HL-60 (cell line): Measurements from ENCODE around the gene E4F1.

Source experiments
- DNase-seq, 2 experiments: peaks; one replicate each; pipeline ENCODE4 v3.0.0-alpha.2; 2010 to 2020; ENCODE audit warnings: low read depth in 1 of 2, low spot score in 1 of 2
- H3K27ac ChIP-seq: fragments of 250-450 bp; sonication (Bioruptor Pico); replicated peaks from 2 replicates; pipeline ENCODE4 v1.5.1; 2020; ENCODE audit warnings: mild to moderate bottlenecking, moderate library complexity
- H3K27me3 ChIP-seq: fragments of 250-450 bp; sonication (Bioruptor Pico); 2 replicates; pipeline ENCODE4 v1.5.1; 2021; ENCODE audit warnings: mild to moderate bottlenecking, moderate library complexity; ENCODE audit not compliant: insufficient read depth, poor library complexity, severe bottlenecking
- H3K4me3 ChIP-seq: replicated peaks from 2 replicates; pipeline ENCODE4 v1.5.1; 2011; ENCODE audit warnings: mild to moderate bottlenecking, control low read depth, low read length; ENCODE audit not compliant: insufficient read depth
- GABPA ChIP-seq: IDR thresholded peaks from 2 replicates; pipeline ENCODE4 v1.6.1; 2012; ENCODE audit warnings: low read depth
- POLR2AphosphoS5 ChIP-seq: IDR thresholded peaks from 2 replicates; pipeline ENCODE4 v1.6.1; 2012; ENCODE audit warnings: low read depth
- SPI1 ChIP-seq: IDR thresholded peaks from 2 replicates; pipeline ENCODE4 v1.6.1; 2012; ENCODE audit warnings: low read depth, mild to moderate bottlenecking, borderline replicate concordance
- TF ChIP-seq, protein P1 (sequence below): IDR thresholded peaks from one replicate; pipeline ENCODE4 v1.5.1; 2011; ENCODE audit warnings: low read length, control low read depth, inconsistent platforms; ENCODE audit not compliant: insufficient read depth
- TF ChIP-seq, protein P2 (sequence below): IDR thresholded peaks from 2 replicates; pipeline ENCODE4 v1.6.1; 2012; ENCODE audit warnings: low read depth; ENCODE audit not compliant: insufficient replicate concordance

The E4F1 gene

DNA sequence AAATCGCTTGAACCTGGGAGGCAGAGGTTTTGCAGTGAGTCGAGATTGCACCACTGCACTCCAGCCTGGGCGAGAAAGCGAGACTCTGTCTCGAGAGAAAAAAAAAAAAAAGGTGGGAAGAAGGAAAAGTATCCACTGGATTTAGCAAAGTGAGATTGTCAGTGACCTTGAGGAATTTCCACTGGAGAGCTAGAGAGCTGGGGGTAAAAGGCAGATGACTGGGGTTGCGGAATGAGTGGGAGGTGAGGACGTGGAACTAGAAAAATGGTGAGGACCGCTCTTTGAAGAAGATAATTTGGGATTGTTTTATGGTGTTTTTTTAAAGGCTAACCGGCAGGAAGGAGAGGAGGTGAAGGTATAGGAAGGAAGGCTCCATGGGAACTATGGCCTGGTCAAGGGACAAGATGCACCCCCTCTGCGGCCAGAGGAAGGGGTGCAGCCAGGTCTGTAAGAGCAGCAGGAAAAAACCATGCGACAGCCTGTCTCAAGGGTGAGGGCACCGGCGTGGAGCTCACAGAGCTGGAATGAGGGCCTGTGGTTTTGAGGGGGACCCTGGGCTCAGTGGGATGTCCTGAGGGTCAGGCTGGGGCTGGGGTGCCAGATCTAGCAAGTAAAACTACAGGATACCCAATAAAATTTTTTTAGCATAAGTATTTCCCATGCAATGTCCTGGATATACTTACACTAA, 18.8 kb upstream of the E4F1 start:
- Histone ChIP-seq H3K27ac (peak overlapping the region; percentile 97), H3K27me3 (no peaks in the 10 kb centered on the region), H3K4me3 (peak overlapping the region; percentile 80)
- TF ChIP-seq, protein P1, sequence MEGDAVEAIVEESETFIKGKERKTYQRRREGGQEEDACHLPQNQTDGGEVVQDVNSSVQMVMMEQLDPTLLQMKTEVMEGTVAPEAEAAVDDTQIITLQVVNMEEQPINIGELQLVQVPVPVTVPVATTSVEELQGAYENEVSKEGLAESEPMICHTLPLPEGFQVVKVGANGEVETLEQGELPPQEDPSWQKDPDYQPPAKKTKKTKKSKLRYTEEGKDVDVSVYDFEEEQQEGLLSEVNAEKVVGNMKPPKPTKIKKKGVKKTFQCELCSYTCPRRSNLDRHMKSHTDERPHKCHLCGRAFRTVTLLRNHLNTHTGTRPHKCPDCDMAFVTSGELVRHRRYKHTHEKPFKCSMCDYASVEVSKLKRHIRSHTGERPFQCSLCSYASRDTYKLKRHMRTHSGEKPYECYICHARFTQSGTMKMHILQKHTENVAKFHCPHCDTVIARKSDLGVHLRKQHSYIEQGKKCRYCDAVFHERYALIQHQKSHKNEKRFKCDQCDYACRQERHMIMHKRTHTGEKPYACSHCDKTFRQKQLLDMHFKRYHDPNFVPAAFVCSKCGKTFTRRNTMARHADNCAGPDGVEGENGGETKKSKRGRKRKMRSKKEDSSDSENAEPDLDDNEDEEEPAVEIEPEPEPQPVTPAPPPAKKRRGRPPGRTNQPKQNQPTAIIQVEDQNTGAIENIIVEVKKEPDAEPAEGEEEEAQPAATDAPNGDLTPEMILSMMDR, result no peak
- TF ChIP-seq, protein P2, sequence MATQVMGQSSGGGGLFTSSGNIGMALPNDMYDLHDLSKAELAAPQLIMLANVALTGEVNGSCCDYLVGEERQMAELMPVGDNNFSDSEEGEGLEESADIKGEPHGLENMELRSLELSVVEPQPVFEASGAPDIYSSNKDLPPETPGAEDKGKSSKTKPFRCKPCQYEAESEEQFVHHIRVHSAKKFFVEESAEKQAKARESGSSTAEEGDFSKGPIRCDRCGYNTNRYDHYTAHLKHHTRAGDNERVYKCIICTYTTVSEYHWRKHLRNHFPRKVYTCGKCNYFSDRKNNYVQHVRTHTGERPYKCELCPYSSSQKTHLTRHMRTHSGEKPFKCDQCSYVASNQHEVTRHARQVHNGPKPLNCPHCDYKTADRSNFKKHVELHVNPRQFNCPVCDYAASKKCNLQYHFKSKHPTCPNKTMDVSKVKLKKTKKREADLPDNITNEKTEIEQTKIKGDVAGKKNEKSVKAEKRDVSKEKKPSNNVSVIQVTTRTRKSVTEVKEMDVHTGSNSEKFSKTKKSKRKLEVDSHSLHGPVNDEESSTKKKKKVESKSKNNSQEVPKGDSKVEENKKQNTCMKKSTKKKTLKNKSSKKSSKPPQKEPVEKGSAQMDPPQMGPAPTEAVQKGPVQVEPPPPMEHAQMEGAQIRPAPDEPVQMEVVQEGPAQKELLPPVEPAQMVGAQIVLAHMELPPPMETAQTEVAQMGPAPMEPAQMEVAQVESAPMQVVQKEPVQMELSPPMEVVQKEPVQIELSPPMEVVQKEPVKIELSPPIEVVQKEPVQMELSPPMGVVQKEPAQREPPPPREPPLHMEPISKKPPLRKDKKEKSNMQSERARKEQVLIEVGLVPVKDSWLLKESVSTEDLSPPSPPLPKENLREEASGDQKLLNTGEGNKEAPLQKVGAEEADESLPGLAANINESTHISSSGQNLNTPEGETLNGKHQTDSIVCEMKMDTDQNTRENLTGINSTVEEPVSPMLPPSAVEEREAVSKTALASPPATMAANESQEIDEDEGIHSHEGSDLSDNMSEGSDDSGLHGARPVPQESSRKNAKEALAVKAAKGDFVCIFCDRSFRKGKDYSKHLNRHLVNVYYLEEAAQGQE, result no peak
- no peak for TF ChIP-seq SPI1
- TF ChIP-seq GABPA, result no peak
- no peak for TF ChIP-seq POLR2AphosphoS5
- no peak for DNase-seq

- H3K27me3 ChIP-seq, result no peaks in the 10 kb centered on the region
- DNase-seq, result peak; percentile 85 to 88
- peak within 1 kb of the TSS; percentile 80 for H3K4me3 ChIP-seq
- peak within 1 kb of the TSS; percentile 97 for H3K27ac ChIP-seq
- TF ChIP-seq POLR2AphosphoS5 (peak; percentile 94), GABPA (no peak), SPI1 (peak; percentile 51; the same call in 1 of the 2 replicates)
- TF ChIP-seq, protein P1, result no peak
- TF ChIP-seq, protein P2, result peak; percentile 36
These were observed 18.1 kb upstream of the E4F1 start, which contains the start of gene MLST8 for GRCh38 chr16:2205104-2205966. MLST8 (plus strand) TSS chr16:2205454; CDS start chr16:2206086, 632 bp downstream.

- no peak for DNase-seq
- H3K4me3 ChIP-seq, result peak overlapping the region; percentile 80
- TF ChIP-seq POLR2AphosphoS5 (peak; percentile 17; the same call in 1 of the 2 replicates), GABPA (no peak)
- peak overlapping the region; percentile 97 for H3K27ac ChIP-seq
- H3K27me3 ChIP-seq, result no peaks in the 10 kb centered on the region
These were observed 17.5 kb upstream of the E4F1 start for GRCh38 chr16:2205967-2206313.

DNA sequence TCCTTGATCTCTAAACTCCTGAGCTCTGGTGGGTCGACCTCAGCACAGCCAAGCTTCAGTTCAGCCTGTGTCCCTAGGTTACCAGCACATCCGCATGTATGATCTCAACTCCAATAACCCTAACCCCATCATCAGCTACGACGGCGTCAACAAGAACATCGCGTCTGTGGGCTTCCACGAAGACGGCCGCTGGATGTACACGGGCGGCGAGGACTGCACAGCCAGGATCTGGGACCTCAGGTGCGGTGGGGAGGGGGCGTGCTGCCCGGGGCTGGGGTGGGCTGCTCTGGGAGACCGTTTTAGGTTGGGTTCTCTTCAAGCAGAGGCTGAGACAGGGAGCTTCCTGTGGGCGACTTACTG, 17.0 kb upstream of the E4F1 start:
- peak in 1 of 2 experiments; percentile 14 for DNase-seq
- no peaks in the 10 kb centered on the region for H3K27me3 ChIP-seq
- TF ChIP-seq, protein P1, result no peak
- TF ChIP-seq POLR2AphosphoS5 (no peak), GABPA (no peak), SPI1 (no peak)
- TF ChIP-seq, protein P2, result no peak
- peak overlapping the region; percentile 97 for H3K27ac ChIP-seq
- peak overlapping the region; percentile 80 for H3K4me3 ChIP-seq
